Nephron (organoid): ENCODE results near the gene DAB1.

Experiments
- H3K27ac Mint-ChIP-seq, 3 experiments: 2 replicates each; pipeline ENCODE4 v1.8.0; 2020; ENCODE audit warnings: mixed read lengths in 3 of 3, mild to moderate bottlenecking in 2 of 3, moderate library complexity in 1 of 3
- H3K27me3 Mint-ChIP-seq: 2 replicates; pipeline ENCODE4 v1.8.0; 2021; ENCODE audit warnings: low read depth, mild to moderate bottlenecking, moderate library complexity, mixed read lengths
- H3K36me3 Mint-ChIP-seq: 2 replicates; pipeline ENCODE4 v1.8.0; 2020; ENCODE audit warnings: low read depth, mixed read lengths
- H3K4me1 Mint-ChIP-seq: 2 replicates; pipeline ENCODE4 v1.8.0; 2020; ENCODE audit warnings: mixed read lengths
- H3K4me3 Mint-ChIP-seq, 3 experiments: 2 replicates each; pipeline ENCODE4 v1.8.0; 2020; ENCODE audit warnings: mild to moderate bottlenecking in 3 of 3, mixed read lengths in 3 of 3, moderate library complexity in 2 of 3
- H3K9me3 Mint-ChIP-seq: 2 replicates; pipeline ENCODE4 v1.8.0; 2020; ENCODE audit warnings: mixed read lengths
- CTCF ChIP-seq, 3 experiments: fragments of 200-600 bp; sonication (generic); IDR thresholded peaks; one replicate each; pipeline ENCODE4 v1.5.0; 2021; ENCODE audit warnings: antibody characterized with exemption in 3 of 3; ENCODE audit not compliant: unreplicated experiment in 3 of 3

The DAB1 gene

DNA sequence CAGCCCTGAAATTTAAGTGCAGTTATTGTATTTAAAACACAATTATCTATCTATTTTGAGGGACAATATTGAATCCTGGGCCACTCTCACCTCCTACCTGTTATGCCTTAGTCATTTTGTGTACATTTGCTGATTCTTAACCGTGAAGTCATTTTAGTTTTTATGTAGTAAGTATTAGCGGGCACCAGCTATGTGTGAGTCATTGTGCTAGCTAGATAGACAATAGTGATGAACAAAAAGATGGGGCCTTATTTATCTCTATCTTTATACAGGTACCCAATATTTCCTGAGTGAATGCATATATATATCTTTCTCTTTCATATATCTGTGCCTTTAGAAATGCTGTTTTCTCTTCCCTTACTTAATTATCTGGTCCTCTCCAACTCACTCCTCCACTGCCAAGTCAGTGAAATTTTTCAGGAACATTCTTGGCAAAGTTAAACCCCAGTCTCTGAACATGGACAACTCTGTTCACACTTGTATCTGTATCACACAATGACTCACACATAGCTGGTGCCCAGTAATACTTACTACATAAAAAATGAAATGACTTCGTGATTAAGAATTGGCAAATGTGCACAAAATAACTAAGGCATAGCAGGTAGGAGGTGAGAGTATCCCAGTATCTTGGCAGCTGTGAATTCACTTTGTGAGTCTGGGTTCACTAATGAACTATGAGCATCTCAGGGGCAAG is 292.0 kb downstream of the DAB1 start:
- TF ChIP-seq CTCF (IDR thresholded peaks at IDR 0.05; ENCODE audit: unreplicated experiment in 3 of 3): no peak
- Mint-ChIP-seq H3K9me3 (no peaks in the 10 kb centered on the region), H3K4me1 (no peaks in the 10 kb centered on the region), H3K27ac (no peak overlapping the region), H3K36me3 (no peaks in the 10 kb centered on the region), H3K4me3 (no peak overlapping the region), H3K27me3 (no peaks in the 10 kb centered on the region)

DNA sequence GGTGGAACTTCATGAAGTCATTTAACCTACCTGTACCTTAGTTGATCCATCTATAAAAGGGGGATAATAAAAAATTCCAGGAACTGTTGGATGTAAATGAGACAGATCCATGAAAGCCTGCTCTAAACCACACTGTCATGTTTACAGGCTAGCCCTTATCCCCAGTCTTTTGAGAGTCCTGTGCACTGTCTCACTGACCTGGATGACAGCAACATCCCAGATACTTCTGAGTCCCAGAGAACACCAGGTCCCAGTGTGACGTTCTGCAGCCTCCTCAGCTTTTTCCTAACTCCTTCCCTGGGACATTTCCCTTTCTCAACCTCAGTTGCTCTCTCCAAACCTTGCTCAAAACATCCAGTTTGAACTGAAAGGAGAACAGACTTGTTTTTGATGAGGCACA is 292.6 kb downstream of the DAB1 start:
- Mint-ChIP-seq H3K27me3 (no peaks in the 10 kb centered on the region), H3K4me1 (no peaks in the 10 kb centered on the region), H3K9me3 (no peaks in the 10 kb centered on the region), H3K36me3 (no peaks in the 10 kb centered on the region), H3K4me3 (no peak overlapping the region), H3K27ac (no peak overlapping the region)
- TF ChIP-seq CTCF (IDR thresholded peaks at IDR 0.05; ENCODE audit: unreplicated experiment in 3 of 3): no peak

DNA sequence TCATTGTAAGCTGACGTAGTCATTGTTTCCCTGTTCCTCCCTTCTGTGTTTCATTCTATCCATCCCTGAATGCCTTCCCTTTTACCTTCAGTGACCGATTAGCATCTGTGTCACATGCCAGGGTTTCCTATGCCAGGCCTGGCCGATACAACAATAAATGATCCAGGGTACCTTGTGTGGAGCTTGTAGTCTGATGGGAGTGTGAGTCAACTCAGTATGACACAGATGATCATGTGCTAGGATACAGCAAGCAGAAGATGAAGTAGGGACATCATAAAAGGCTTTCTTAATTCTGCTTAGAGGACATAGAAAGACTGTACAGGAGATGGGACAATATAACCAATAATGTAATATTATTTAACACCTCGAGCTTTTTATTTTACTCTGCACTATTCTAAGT is 294.0 kb downstream of the DAB1 start:
- H3K4me1 Mint-ChIP-seq: no peaks in the 10 kb centered on the region
- H3K36me3 Mint-ChIP-seq: no peaks in the 10 kb centered on the region
- peaks cover 4% of the 10 kb centered on the region for H3K27me3 Mint-ChIP-seq
- no peak for TF ChIP-seq CTCF (IDR thresholded peaks at IDR 0.05; ENCODE audit: unreplicated experiment in 3 of 3)
- no peak overlapping the region for H3K27ac Mint-ChIP-seq
- no peaks in the 10 kb centered on the region for H3K9me3 Mint-ChIP-seq
- H3K4me3 Mint-ChIP-seq: no peak overlapping the region

- TF ChIP-seq CTCF (IDR thresholded peaks at IDR 0.05; ENCODE audit: unreplicated experiment in 3 of 3): no peak
- no peaks in the 10 kb centered on the region for H3K36me3 Mint-ChIP-seq
- H3K4me1 Mint-ChIP-seq: no peaks in the 10 kb centered on the region
- H3K27me3 Mint-ChIP-seq: peaks cover 4% of the 10 kb centered on the region
- no peak overlapping the region for H3K4me3 Mint-ChIP-seq
- no peak overlapping the region for H3K27ac Mint-ChIP-seq
- H3K9me3 Mint-ChIP-seq: no peaks in the 10 kb centered on the region
Measured at GRCh38 chr1:57127976-57128375, 295.9 kb downstream of the DAB1 start.

GRCh38 chr1:57124768-57125446 is 299.0 kb downstream of the DAB1 start:
- Mint-ChIP-seq H3K27ac (no peak overlapping the region), H3K36me3 (no peaks in the 10 kb centered on the region), H3K27me3 (peaks cover 4% of the 10 kb centered on the region), H3K4me1 (no peaks in the 10 kb centered on the region), H3K4me3 (no peak overlapping the region), H3K9me3 (no peaks in the 10 kb centered on the region)
- TF ChIP-seq CTCF (IDR thresholded peaks at IDR 0.05; ENCODE audit: unreplicated experiment in 3 of 3): no peak

GRCh38 chr1:57124170-57124569 is 299.7 kb downstream of the DAB1 start:
- Mint-ChIP-seq H3K36me3 (no peaks in the 10 kb centered on the region), H3K27ac (no peak overlapping the region), H3K4me3 (no peak overlapping the region), H3K9me3 (no peaks in the 10 kb centered on the region), H3K4me1 (no peaks in the 10 kb centered on the region), H3K27me3 (peaks cover 4% of the 10 kb centered on the region)
- TF ChIP-seq CTCF (IDR thresholded peaks at IDR 0.05; ENCODE audit: unreplicated experiment in 3 of 3): no peak
